ENCODE data around the gene MAN1C1.
"Not testable (repeated sequence)": the region's sequence is repeated elsewhere in the genome, so short reads cannot be mapped to it uniquely, and the experiment has no call there.

GRCh38 chr1:25636141-25636540 lies 19.6 kb downstream of the MAN1C1 start:
- not testable (repeated sequence) for TF ChIP-seq CTCF, POLR2A (IDR thresholded peaks at IDR 0.05)

Data from body of pancreas (tissue), 4 donors.